Astrocyte (in vitro differentiated cells and primary cell): ENCODE data around the gene ASTN1.

ENCODE experiments used
- EZH2 ChIP-seq: IDR thresholded peaks from 2 replicates; pipeline ENCODE4 v1.6.1; 2012; ENCODE audit warnings: mild to moderate bottlenecking, low read length, inconsistent platforms; ENCODE audit not compliant: insufficient read depth
- TF ChIP-seq, protein P1 (sequence below): IDR thresholded peaks from 2 replicates; pipeline ENCODE4 v1.5.1; 2011; ENCODE audit warnings: low read depth, mild to moderate bottlenecking, inconsistent platforms, low read length, moderate library complexity; ENCODE audit not compliant: insufficient read depth

DNA sequence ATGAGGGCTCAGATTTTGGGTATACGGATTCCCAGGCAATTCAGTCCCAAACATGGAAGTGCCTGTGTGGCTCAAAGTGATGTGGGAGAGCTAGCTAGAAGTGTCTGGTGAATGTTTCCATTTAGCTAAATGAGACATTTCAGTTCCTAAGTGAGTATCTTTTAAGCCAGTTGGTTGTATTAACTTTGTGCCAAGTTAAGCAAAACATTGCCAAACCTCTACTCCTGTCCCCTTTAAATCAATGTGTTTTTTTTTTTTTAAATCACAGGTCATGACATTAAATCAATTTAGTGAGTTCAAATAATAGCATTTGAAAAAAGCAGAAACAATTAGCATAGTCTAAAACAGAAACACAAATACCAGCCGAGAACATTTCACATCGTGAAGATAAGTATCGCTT, 230.1 kb downstream of the ASTN1 start:
- TF ChIP-seq, protein P1, sequence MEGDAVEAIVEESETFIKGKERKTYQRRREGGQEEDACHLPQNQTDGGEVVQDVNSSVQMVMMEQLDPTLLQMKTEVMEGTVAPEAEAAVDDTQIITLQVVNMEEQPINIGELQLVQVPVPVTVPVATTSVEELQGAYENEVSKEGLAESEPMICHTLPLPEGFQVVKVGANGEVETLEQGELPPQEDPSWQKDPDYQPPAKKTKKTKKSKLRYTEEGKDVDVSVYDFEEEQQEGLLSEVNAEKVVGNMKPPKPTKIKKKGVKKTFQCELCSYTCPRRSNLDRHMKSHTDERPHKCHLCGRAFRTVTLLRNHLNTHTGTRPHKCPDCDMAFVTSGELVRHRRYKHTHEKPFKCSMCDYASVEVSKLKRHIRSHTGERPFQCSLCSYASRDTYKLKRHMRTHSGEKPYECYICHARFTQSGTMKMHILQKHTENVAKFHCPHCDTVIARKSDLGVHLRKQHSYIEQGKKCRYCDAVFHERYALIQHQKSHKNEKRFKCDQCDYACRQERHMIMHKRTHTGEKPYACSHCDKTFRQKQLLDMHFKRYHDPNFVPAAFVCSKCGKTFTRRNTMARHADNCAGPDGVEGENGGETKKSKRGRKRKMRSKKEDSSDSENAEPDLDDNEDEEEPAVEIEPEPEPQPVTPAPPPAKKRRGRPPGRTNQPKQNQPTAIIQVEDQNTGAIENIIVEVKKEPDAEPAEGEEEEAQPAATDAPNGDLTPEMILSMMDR: no peak
- no peak for TF ChIP-seq EZH2
